ENCODE data around the gene DSCAML1. TPM values are rescaled to one million over a fixed set of nuclear protein-coding genes. Genes with fewer than 3 reads are reported as not detected.
A peak's percentile ranks its signal among the peaks of the same experiment; 100 is the strongest.

The DSCAML1 gene
- total RNA-seq, 2 experiments from 2014 or later, result 0.42 to 1.4 TPM

DNA sequence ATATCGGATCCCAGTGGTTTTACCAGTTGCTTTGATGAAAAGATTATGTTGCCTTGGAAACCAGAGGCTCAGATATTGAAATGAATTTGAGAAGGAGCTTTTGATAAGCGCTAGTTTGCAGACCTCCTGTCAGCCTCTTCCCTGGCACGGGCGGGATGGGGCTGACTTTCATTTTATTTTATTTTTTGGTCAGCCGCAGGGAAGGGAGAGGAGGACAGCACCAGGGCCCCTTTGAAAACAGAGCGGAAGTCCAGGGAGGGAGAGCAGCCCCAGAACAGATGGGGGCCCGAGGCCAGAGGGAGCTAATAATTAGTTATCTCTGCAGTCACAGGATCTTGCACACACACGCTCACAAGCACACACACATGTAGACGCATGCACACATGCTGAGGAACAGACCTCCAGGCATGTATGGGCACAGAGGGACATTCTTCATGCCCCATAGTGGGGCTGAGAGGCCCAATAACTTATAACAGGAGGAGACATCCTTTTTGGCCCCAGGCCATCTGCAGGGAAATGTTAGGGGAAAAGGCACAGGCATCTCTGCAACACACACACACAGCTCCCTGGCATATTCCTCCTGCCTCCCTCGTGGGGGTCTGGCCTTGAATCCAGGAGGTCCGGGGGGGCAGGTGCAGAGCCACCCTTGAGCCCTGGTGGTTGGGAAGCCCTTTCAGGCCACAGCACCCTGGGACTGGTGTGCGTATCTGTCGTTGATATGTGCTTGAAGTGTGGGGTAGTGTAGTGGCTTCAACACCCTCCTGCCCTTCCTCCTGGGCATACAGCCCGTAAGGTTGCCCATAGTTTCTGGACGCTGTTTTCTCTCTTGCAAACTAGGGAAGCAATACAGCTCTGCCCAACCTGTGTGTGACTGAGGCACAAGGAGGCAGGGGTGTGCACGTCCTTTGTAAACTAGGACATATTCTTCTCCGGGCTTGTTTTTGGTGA lies 352.0 kb downstream of the DSCAML1 start:
- Mint-ChIP-seq H3K27ac (no peak overlapping the region), H3K4me3 (no peak overlapping the region), H3K36me3 (no peaks in the 10 kb centered on the region), H3K27me3 (peaks cover 16% of the 10 kb centered on the region), H3K9me3 (ENCODE audit: low read depth) (no peaks in the 10 kb centered on the region), H3K4me1 (no peaks in the 10 kb centered on the region)
- ATAC-seq (no peak), DNase-seq (no peak)
- CTCF ChIA-PET, result interaction anchor here (1.2 kb wide), 1 partner anchor 177 kb away, joined by 5 read pairs; no protein-coding TSS in a partner anchor

DNA sequence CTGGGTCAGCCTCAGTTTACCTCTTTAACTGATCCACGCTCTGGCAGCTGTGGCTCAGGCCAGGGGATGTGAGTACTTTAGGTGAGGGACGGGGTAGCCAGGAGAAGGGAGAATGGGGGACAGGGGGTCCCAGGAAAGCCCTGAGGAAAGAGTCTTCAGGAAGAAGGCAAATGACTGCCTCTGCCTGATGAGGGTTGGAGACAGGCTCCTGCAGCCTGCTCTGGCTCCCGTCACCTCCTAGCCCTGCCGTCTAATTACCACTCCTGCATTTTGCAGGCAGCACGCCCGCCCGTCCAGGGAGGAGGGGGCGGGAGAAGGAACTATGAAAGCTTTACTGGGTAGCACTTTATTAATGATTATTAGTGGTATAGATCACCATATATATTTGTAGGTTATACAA lies 352.8 kb downstream of the DSCAML1 start:
- no peaks in the 10 kb centered on the region for H3K4me1 Mint-ChIP-seq
- CTCF ChIA-PET, result interaction anchor here (1.2 to 1.5 kb wide), 3 partner anchors 19 to 373 kb away, joined by 4 to 5 read pairs (median 4); no protein-coding TSS in a partner anchor

DNA sequence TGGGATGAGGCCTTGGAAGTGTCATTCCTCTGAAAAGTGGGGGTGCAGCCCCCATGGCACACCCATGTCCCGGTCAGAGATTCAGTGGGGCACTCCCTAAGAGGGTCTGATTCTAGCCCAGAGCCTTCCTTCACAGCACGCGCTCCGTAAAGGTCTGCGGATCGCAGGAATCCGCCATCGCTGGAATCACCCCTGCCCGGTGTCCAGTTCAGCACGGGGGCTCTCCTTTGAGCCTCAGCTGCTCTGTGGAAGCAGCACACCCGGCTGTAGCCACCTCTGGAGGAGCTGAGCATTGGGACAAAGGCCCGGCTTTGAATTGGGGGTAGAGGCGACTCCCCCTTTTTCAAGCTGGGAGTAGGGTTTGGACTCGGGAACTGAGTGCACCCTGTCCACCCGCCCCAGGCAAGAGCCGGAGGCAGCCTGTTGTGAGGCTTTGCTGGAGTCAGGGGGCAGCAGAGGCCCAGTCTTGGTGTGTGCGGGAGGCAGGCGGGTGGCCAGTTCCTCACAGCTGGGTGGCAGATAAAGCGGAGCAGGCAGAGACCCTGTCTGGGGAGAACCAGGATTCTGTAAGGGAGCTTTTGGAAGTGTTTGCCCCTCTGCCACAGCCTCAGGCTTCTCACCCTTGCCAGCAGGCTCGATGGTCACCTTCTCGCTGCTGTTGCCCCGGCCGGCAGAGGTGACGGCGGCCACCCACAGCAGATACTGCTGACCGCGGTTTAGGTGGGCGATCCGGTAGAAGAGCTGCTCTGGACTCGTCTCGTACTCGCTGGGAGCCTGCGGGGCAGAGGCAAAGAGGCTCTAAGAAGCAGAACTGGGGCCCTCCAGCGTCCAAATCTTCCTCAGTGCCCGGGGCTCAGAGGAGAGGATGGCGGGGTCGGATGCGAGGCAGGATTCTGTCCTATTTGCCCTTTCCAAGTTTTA lies 353.5 kb downstream of the DSCAML1 start:
- Mint-ChIP-seq H3K27ac (no peak overlapping the region), H3K27me3 (peaks cover 16% of the 10 kb centered on the region), H3K9me3 (ENCODE audit: low read depth) (no peaks in the 10 kb centered on the region), H3K36me3 (no peaks in the 10 kb centered on the region), H3K4me1 (no peaks in the 10 kb centered on the region), H3K4me3 (no peak overlapping the region)
- peak; percentile 50 for ATAC-seq
- CTCF ChIA-PET, result interaction anchor here (0.7 to 1.5 kb wide), 5 partner anchors 18 to 374 kb away, joined by 3 to 5 read pairs (median 4); no protein-coding TSS in a partner anchor
- DNase-seq, result no peak

More for the DNA sequence above, 352.8 kb downstream of the DSCAML1 start:
- ATAC-seq (no peak), DNase-seq (no peak)
- Mint-ChIP-seq H3K9me3 (ENCODE audit: low read depth) (no peaks in the 10 kb centered on the region), H3K27ac (no peak overlapping the region), H3K4me3 (no peak overlapping the region), H3K27me3 (peaks cover 16% of the 10 kb centered on the region), H3K36me3 (no peaks in the 10 kb centered on the region)

DNA sequence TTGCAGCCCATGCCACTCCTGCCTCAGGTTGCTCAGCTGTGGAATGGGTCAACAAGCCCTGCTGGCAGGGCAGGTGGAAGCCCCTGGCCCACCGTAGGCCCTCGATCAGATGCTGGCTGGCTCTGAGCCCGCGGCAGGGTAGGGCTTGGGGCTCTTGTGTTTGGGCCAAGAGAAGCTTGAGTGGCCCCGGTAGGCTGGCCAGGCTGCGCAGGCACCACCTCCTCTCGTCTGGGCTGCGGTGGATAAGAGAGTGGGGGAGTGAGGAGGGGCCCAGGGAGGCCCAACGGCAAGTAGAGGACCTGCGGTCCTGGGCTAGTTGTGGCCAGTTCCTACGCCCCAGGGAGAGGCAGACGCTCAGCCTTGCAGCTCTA lies 354.2 kb downstream of the DSCAML1 start:
- Mint-ChIP-seq H3K27me3 (peaks cover 16% of the 10 kb centered on the region), H3K36me3 (no peaks in the 10 kb centered on the region), H3K4me3 (no peak overlapping the region), H3K9me3 (ENCODE audit: low read depth) (no peaks in the 10 kb centered on the region), H3K27ac (no peak overlapping the region), H3K4me1 (peaks cover 1% of the 10 kb centered on the region)
- ATAC-seq (no peak), DNase-seq (no peak)
- CTCF ChIA-PET, result interaction anchor here (0.7 to 1.5 kb wide), 4 partner anchors 17 to 375 kb away, joined by 3 to 4 read pairs (median 4); no protein-coding TSS in a partner anchor

DNA sequence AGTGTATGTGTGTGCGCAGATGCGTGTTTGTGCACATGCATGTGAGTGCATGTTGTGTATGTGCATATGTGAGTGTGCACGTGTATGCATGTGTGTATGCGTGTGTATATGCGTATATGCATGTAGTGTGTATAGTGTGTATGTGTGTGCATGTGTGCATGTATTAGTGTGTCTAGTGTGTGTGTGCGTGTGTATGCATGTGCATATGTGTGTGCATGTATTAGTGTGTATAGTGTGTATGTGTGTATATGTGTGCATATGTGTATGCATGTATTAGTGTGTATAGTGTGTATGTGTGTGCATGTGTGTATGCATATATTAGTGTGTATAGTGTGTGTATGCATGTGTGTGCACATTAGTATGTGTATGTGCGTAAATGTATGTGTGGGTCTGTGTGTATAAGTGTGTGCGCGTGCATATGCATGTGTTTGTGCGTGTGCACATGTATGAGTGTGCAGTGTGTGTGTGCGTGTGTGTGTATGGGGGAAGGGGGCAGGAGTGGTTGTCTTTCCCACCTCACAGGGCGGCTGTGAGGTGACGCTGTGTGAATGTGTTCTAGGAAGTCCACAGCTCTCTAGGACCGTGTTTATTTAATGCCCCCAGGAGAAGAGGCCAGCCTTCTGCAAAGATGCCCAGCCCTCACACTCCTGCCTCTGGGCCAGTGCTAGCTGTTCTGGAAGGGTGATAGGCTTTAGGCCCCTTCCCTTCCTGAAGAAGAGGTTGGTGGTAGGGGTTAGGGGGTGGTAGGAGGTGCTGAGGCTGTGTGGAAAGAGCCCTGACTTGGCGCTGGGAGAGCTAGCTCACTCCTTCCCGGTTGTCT lies 354.8 kb downstream of the DSCAML1 start:
- Mint-ChIP-seq H3K27me3 (peaks cover 16% of the 10 kb centered on the region), H3K27ac (no peak overlapping the region), H3K4me1 (peaks cover 1% of the 10 kb centered on the region), H3K36me3 (no peaks in the 10 kb centered on the region), H3K4me3 (no peak overlapping the region), H3K9me3 (ENCODE audit: low read depth) (no peaks in the 10 kb centered on the region)
- CTCF ChIA-PET, result interaction anchor here (0.7 to 1.5 kb wide), 3 partner anchors 179 to 375 kb away, joined by 3 to 4 read pairs (median 4); no protein-coding TSS in a partner anchor
- no peak for ATAC-seq
- DNase-seq, result no peak

DNA sequence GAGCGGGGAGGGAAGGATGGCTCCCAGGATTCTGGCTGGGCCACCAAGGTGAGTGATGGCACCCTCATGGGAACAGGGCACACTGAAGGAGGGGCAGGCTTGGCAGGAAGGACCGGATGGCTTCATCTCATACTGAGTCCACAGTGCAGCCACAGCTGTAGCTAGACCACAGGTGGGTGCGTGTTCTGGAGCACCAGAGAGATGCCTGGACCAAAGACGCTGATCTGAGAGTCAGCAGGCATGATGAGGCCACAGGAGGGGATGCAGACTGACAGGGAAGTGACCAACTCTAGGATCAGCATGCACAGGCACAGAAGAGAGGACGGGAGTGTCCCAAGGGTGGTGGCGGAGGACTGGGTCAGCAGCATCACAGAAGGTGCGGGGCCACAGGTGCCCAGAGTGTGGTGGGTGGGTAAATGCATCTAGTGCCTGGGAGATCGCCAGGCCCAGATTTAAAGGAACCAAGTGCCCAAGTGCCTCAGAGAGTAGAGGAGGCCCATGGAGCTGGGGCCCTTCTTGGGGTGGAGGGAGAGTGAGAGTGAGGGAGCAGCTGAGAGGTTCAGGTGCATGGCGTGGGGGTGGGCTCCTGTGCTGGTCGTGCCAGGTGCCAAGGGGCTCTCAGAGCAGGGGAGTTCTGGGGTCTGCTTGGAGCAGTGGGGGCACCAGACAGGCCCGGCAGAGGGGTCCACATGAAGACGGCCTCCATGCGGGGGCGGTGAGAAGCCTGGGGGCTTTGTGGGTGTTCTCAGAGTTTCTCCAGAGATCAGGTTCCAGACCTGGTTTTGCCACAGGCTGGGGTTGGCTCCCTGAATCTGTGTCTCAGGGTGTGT lies 355.7 kb downstream of the DSCAML1 start:
- peaks cover 17% of the 10 kb centered on the region for H3K27me3 Mint-ChIP-seq
- no peak for ATAC-seq
- H3K27ac Mint-ChIP-seq, result no peak overlapping the region

DNA sequence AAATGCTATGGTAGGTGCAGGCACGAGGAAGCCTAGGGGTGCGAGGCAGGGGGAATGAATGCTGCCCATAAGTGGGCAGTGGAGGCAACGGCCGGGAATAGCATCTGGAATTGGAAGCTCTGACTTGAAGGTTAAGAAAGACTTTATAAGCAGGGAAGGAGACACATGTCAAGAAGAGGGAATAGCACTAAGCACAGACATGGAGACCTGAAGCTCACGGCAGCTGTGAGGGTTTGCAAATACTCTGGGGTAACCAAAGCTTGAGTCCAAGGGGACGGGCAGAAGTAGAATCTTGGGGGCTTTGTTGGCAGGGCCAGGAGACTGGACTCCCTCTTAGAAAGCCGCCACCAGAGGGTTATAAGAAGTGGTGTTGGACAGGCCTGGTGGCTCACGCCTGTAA lies 356.8 kb downstream of the DSCAML1 start:
- no peaks in the 10 kb centered on the region for H3K9me3 Mint-ChIP-seq (ENCODE audit: low read depth)
- no peak overlapping the region for H3K4me3 Mint-ChIP-seq
- peaks cover 7% of the 10 kb centered on the region for H3K4me1 Mint-ChIP-seq
- ATAC-seq (no peak), DNase-seq (no peak)
- no peaks in the 10 kb centered on the region for H3K36me3 Mint-ChIP-seq
- H3K27me3 Mint-ChIP-seq, result peaks cover 17% of the 10 kb centered on the region
- CTCF ChIA-PET, result interaction anchor here (1.8 kb wide), 1 partner anchor 14 kb away, joined by 8 read pairs; no protein-coding TSS in a partner anchor
- no peak overlapping the region for H3K27ac Mint-ChIP-seq

More for the DNA sequence above, 355.7 kb downstream of the DSCAML1 start:
- CTCF ChIA-PET, result interaction anchor here (1.8 kb wide), 1 partner anchor 15 kb away, joined by 8 read pairs; no protein-coding TSS in a partner anchor
- H3K9me3 Mint-ChIP-seq (ENCODE audit: low read depth), result no peaks in the 10 kb centered on the region
- no peaks in the 10 kb centered on the region for H3K36me3 Mint-ChIP-seq
- H3K4me1 Mint-ChIP-seq, result peaks cover 1% of the 10 kb centered on the region
- DNase-seq, result no peak
- no peak overlapping the region for H3K4me3 Mint-ChIP-seq

DNA sequence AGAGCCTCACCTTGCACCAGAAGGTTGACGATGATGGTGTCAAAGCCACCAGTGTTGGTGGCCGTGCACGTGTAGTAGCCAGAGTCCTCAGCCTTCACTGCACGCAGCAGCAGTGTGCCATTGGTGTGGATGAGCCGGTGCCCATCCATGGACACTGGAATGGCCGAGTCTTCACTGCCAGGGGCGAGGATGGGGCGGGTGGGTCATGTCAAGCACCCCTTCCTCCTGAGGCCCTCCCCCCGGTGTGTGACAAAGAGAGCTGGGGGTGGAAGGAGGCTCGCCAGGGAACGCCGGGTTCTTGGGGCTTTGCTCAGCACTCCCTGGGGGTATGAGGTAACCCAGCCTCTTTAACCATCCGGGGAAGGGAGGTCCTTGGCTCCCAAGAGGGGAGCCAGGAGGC lies 357.8 kb downstream of the DSCAML1 start:
- Mint-ChIP-seq H3K4me3 (no peak overlapping the region), H3K27me3 (peaks cover 17% of the 10 kb centered on the region)
- no peak for DNase-seq

DNA sequence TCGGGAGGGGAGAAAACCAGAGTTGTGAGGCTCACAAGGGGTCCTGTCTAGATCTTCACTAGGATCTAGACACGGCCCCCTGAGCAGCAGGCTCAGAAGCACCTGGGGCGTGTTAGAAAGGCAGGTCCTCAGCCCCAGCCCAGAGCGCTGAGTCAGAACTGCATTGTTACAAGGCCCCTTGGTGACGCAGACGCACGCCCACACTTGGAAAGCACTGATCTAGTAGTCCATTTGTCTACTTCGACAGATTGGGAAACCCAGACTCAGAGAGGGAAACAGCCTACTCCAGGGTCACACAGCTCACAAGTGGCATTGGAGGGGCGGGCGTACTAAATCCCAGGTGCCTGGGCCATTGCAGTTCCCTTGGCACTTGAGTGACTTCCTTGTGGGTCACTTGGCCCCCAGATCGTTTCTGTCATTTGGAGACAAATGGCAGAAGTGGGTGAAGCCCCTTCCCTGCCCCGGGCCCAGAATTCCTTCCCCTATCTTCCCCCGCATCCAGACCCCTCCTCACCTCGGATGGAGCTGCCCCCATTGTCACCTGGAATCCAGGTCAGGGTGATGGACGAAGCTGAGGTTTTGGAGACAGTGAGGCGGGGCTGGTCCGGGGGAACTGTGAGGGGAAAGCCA lies 358.5 kb downstream of the DSCAML1 start:
- CTCF ChIA-PET, result no interaction called here
- H3K36me3 Mint-ChIP-seq, result no peaks in the 10 kb centered on the region
- peaks cover 12% of the 10 kb centered on the region for H3K27me3 Mint-ChIP-seq
- DNase-seq (peak; percentile 54), ATAC-seq (peak; percentile 52)
- H3K27ac Mint-ChIP-seq, result no peak overlapping the region
- no peak overlapping the region for H3K4me3 Mint-ChIP-seq
- H3K4me1 Mint-ChIP-seq, result peaks cover 9% of the 10 kb centered on the region
- H3K9me3 Mint-ChIP-seq (ENCODE audit: low read depth), result no peaks in the 10 kb centered on the region

More for the DNA sequence above, 357.8 kb downstream of the DSCAML1 start:
- Mint-ChIP-seq H3K36me3 (no peaks in the 10 kb centered on the region), H3K4me1 (peaks cover 9% of the 10 kb centered on the region), H3K9me3 (ENCODE audit: low read depth) (no peaks in the 10 kb centered on the region), H3K27ac (no peak overlapping the region)
- ATAC-seq, result no peak
- CTCF ChIA-PET, result no interaction called here

DNA sequence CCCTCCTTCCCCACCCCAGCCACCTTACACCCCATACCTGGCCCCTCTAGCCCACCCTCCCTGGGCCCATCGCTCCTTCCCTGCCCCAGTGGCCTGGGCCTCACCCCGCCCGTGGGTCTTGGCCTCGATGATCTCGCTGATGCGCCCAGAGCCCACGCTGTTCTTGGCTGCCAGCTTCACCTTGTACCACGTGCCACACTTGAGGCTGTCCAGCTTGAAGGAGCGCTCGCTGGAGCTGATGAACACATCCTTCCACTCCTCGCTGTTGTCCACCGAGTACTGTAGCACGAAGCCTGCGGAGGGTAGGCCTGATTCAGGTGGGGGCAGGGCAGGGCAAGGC lies 359.3 kb downstream of the DSCAML1 start:
- Mint-ChIP-seq H3K36me3 (no peaks in the 10 kb centered on the region), H3K4me3 (no peak overlapping the region), H3K27ac (no peak overlapping the region), H3K9me3 (ENCODE audit: low read depth) (no peaks in the 10 kb centered on the region), H3K27me3 (peaks cover 8% of the 10 kb centered on the region), H3K4me1 (peaks cover 9% of the 10 kb centered on the region)
- CTCF ChIA-PET, result no interaction called here
- DNase-seq (no peak), ATAC-seq (no peak)

DNA sequence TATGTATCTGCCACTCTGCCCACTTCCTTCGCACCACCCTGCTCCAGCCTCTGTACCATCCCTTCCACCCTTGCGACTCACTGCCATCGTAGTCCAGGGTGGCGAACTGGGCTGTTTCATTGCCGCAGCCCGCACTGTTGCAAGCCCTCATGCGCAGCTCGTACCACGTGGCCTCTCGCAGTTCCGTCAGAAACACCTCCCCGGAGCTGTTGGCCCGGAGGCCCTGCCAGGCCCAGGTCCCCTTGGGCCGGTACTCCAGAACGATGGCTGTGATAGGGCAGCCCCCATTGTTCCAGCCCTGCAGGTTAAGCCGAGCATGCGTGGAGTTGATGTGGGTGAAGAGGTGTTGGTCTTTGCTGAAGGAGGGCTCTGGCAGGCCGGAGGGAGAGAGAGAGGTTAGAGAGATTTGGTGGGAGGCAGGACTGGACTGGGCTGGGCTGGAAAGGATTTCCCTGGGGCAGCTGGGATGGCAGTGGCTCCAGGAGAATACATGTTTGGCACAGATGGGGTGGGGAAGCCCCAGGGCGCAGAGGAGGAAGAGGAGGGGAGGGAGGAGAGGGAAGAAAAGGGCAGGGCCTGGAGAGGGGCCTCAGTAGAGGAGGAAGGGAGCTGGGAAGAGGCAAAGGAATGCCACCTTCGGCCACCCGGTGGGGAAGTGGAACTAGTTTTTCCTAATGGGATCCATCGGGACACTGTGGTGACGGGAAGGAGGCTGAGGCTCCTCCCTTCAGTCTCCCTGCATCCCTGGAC lies 359.8 kb downstream of the DSCAML1 start:
- no peak overlapping the region for H3K4me3 Mint-ChIP-seq
- no peak for ATAC-seq
- peaks cover 9% of the 10 kb centered on the region for H3K4me1 Mint-ChIP-seq
- H3K27me3 Mint-ChIP-seq, result peaks cover 7% of the 10 kb centered on the region
- no peaks in the 10 kb centered on the region for H3K9me3 Mint-ChIP-seq (ENCODE audit: low read depth)
- no peak overlapping the region for H3K27ac Mint-ChIP-seq
- CTCF ChIA-PET, result no interaction called here
- no peak for DNase-seq
- H3K36me3 Mint-ChIP-seq, result no peaks in the 10 kb centered on the region
